ENCODE measurements around the gene REXO2. TPM values are rescaled to one million over a fixed set of nuclear protein-coding genes. Genes with fewer than 3 reads are reported as not detected.

The REXO2 gene
- 27.7 and 34.3 TPM in 2 replicates for total RNA-seq
- 38.6 TPM for total RNA-seq (2013)
- 37.2 and 67.8 TPM in 2 replicates for polyA plus RNA-seq
- 9.4 and 12.3 TPM in 2 replicates for polyA minus RNA-seq

DNA sequence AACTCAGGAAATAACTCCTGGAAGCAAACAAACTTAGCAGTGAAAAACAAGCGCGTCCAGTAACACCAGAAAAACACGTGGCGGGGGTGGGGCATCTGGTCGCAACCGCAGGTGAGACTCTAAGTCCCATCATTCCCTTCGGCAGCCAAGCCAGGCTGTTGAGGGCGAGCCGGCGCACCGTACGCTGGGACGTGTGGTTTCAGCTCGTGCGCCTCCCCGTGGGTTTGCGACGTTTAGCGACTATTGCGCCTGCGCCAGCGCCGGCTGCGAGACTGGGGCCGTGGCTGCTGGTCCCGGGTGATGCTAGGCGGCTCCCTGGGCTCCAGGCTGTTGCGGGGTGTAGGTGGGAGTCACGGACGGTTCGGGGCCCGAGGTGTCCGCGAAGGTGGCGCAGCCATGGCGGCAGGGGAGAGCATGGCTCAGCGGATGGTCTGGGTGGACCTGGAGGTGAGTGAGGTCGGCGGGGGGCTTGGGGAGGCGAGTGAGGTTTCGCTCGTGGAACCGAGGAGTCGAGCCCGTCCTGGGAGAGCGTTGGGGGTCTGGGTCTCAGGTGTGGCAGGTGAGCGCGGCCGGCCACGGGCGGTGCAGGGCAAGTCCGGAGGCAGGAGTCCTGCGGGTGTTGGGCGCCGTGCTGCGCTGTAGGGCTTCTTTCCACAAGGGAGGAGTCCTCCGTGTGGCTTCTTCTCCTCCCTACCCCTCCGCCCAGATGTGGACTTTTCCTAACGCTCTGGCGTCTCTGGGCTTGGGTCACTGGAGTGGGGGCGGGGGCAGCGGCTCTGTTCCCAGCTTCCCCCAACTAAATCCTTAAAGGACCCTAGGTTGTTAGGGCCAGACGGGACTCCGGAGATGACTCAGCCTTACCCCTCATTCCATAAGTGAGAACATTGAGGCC lies at the start of gene REXO2:
Gene REXO2, plus strand, starts transcription at position 239 of the 892 bp plus-strand sequence. Its CDS starts 62 bp downstream, at position 301.
- no peaks in the 10 kb centered on the region for H3K9me3 ChIP-seq (ENCODE audit: control extremely low read depth in 1 of 3, control insufficient read depth in 2 of 3, insufficient read depth in 1 of 3, low read length in 2 of 3)
- H2AFZ ChIP-seq (ENCODE audit: insufficient read depth, low read depth, low read length, poor library complexity, severe bottlenecking): peak within 1 kb of the TSS; percentile 99
- peaks cover 19% of the 10 kb centered on the region for H3K79me2 ChIP-seq (ENCODE audit: control insufficient read depth, insufficient read depth, low read length)
- under 1% methylated on average over 61 of the region's 64 CpGs for WGBS (ENCODE audit: insufficient coverage)
- H4K20me1 ChIP-seq (ENCODE audit: control insufficient read depth, insufficient read depth, low read length, poor library complexity, severe bottlenecking): no peaks in the 10 kb centered on the region
- Mint-ChIP-seq H3K9me3 (ENCODE audit: insufficient read depth) (no peaks in the 10 kb centered on the region), H3K27me3 (no peaks in the 10 kb centered on the region), H3K4me1 (peaks cover 25% of the 10 kb centered on the region), H3K4me3 (peak within 1 kb of the TSS; percentile 99), H3K27ac (peak within 1 kb of the TSS; percentile 92)
- peak within 1 kb of the TSS in 1 of 2 donors; percentile 75 for H3K27ac ChIP-seq (ENCODE audit: low read length in 2 of 2)
- intact Hi-C loops (cut with micrococcal nuclease): loop anchor here (1.0 to 10.0 kb wide), 4 partner anchors 34 to 1125 kb away; partner anchors contain the start of genes C11orf71, RBM7, TTC12 and ZW10
- CTCF ChIA-PET: interaction anchor here (0.6 to 0.9 kb wide), 2 partner anchors 39 to 74 kb away, joined by 3 read pairs; partner anchors contain the start of genes C11orf71 and RBM7
- ATAC-seq (ENCODE audit: low read depth) (peak; percentile 99), DNase-seq (peak; percentile 95)
- peak within 1 kb of the TSS; percentile 48 to 95 (median 88) for H3K4me3 ChIP-seq (ENCODE audit: control extremely low read depth in 1 of 5, extremely low read depth in 1 of 5, insufficient read depth in 1 of 5, low read depth in 2 of 5, low read length in 4 of 5)
- TF ChIP-seq, protein P1, sequence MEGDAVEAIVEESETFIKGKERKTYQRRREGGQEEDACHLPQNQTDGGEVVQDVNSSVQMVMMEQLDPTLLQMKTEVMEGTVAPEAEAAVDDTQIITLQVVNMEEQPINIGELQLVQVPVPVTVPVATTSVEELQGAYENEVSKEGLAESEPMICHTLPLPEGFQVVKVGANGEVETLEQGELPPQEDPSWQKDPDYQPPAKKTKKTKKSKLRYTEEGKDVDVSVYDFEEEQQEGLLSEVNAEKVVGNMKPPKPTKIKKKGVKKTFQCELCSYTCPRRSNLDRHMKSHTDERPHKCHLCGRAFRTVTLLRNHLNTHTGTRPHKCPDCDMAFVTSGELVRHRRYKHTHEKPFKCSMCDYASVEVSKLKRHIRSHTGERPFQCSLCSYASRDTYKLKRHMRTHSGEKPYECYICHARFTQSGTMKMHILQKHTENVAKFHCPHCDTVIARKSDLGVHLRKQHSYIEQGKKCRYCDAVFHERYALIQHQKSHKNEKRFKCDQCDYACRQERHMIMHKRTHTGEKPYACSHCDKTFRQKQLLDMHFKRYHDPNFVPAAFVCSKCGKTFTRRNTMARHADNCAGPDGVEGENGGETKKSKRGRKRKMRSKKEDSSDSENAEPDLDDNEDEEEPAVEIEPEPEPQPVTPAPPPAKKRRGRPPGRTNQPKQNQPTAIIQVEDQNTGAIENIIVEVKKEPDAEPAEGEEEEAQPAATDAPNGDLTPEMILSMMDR (IDR thresholded peaks at IDR 0.05): no peak
- TF ChIP-seq EZH2 (IDR thresholded peaks at IDR 0.05; ENCODE audit: borderline replicate concordance, insufficient read depth, low read depth, low read length, poor library complexity, severe bottlenecking): no peak
- peak within 1 kb of the TSS; percentile 92 for H3K4me2 ChIP-seq (replicated peaks; ENCODE audit: low read depth, low read length, poor library complexity, severe bottlenecking)
- no peaks in the 10 kb centered on the region for H3K27me3 ChIP-seq (replicated peaks in 1 of 4; ENCODE audit: control extremely low read depth in 1 of 4, control insufficient read depth in 3 of 4, insufficient read depth in 4 of 4, low read length in 3 of 4)
- H3K36me3 ChIP-seq (replicated peaks in 1 of 2; ENCODE audit: control extremely low read depth in 1 of 2, control insufficient read depth in 1 of 2, extremely low read depth in 1 of 2, insufficient read depth in 2 of 2, low read length in 1 of 2): peaks cover 2 to 7% of the 10 kb centered on the region in 2 experiments
- POLR2A ChIA-PET: interaction anchor here (1.0 kb wide), 1 partner anchor 39 kb away, joined by 3 read pairs; the partner anchor contains the start of genes C11orf71 and RBM7
- peaks cover 12 to 13% of the 10 kb centered on the region in 2 donors for H3K4me1 ChIP-seq (ENCODE audit: control insufficient read depth in 2 of 2, insufficient read depth in 2 of 2, low read length in 2 of 2)
- H3K9ac ChIP-seq (ENCODE audit: low read length): peak within 1 kb of the TSS; percentile 93
